Left lung (tissue), 10 donors: ENCODE measurements around the gene FUT3. TPM values are rescaled to one million over a fixed set of nuclear protein-coding genes. Genes with fewer than 3 reads are reported as not detected.

Source experiments
- ATAC-seq: fragments of 200-7000 bp; cut with Tn5 transposase; one replicate; pipeline ENCODE4 v1.9.1; 2020; ENCODE audit warnings: moderate library complexity
- DNase-seq, 4 donors: peaks; one replicate each; pipeline ENCODE4 v3.0.0-alpha.2; 2013 to 2020
- H3K27ac ChIP-seq, 2 donors: fragments of 200-600 bp; sonication (generic) in 1 of 2; one replicate each; pipeline versions ENCODE4 v1.5.0 to v1.8.0; 2020 to 2021
- H3K27me3 ChIP-seq, 2 donors: fragments of 200-600 bp; sonication (generic) in 1 of 2; one replicate each; pipeline versions ENCODE4 v1.5.0 to v1.8.0; 2020 to 2021
- H3K36me3 ChIP-seq, 2 donors: fragments of 200-600 bp; sonication (generic) in 1 of 2; one replicate each; pipeline versions ENCODE4 v1.5.0 to v1.8.0; 2020 to 2021
- H3K4me1 ChIP-seq, 2 donors: fragments of 200-600 bp; one replicate each; pipeline ENCODE4 v1.8.0; 2021
- H3K4me3 ChIP-seq, 2 donors: fragments of 200-600 bp; sonication (generic) in 1 of 2; one replicate each; pipeline versions ENCODE4 v1.5.0 to v1.8.0; 2020 to 2021; ENCODE audit warnings: mild to moderate bottlenecking in 1 of 2
- H3K9me3 ChIP-seq, 2 donors: fragments of 200-600 bp; sonication (generic) in 1 of 2; one replicate each; pipeline versions ENCODE4 v1.5.0 to v1.8.0; 2020 to 2021
- intact Hi-C, 2 donors: fragments of 100-400 bp; cut with DNase I; formaldehyde crosslinking; loops; one replicate each; pipeline versions ENCODE4 v1.11.2 to v1.14.2; 2022
- polyA plus RNA-seq, 6 donors: library from polyadenylated mRNA; unstranded; fragments of 120-200 nt; gene quantifications; one replicate each; pipeline ENCODE4 v1.2.1, GENCODE V29; 2013; ENCODE audit not compliant: insufficient read length in 6 of 6
- total RNA-seq, 2 donors: library from RNA; stranded (reverse); fragmentation: NEBNext Ultra II Directional; extraction: Animal tissue kit (Norgen Biotek cat#: 25700); gene quantifications; one replicate each; pipeline ENCODE4 v1.2.1, GENCODE V29; 2021
- TF ChIP-seq, protein P1 (sequence below), 2 donors: fragments of 200-600 bp; sonication (generic) in 1 of 2; IDR thresholded peaks; one replicate each; pipeline versions ENCODE4 v1.5.0 to v1.8.0; 2021; ENCODE audit warnings: antibody characterized with exemption in 2 of 2
- donor health status: DM: no; HTN: yes; CAD: no.
- donor health status: DM: no; HTN: no; CAD: no.

Gene FUT3
- total and polyA plus RNA-seq, 8 donors, result 0.28 to 31.4 (median 0.51) TPM; not detected in 2

DNA sequence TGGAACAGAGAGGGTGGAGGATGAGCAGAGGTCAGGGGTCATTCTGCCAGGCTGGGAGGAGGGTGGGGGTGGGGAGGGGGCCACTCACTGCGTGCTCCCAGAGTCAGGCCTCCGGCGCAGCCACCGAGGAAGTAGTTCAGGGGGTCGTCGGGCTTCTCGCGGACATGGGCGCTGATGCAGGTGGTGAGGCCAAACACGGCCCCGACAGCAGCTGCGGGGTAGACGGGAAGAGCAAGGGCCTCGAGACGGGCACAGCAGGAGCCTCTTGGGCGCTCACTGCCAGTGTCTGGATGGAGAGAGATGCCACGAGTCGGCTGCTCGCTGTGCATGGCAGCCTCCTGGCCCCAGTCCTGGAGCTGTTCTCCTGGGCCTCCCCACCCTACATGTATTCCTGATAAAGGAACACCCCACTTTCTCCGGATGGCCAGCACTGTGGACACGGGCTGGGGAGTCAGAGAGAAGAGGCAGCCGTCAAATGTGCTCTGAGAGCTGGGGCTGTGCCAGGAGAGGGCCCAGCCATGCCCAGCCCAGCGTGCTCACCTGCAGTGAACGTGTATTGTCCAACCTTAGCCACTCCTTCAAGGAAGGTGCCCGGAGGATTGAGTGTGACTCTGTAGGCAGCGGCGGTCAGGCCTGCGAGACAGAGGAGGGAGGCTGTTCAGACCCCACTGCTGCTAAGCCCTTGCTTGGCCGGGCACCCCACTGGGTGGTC is 45.3 kb upstream of the FUT3 start:
- DNase-seq (peak in 1 of 4 donors; percentile 72), ATAC-seq (no peak)
- intact Hi-C loops, result no loop called here
- Histone ChIP-seq H3K4me1 (peaks cover 5 to 7% of the 10 kb centered on the region in 2 donors), H3K27me3 (peaks cover 0 to 15% of the 10 kb centered on the region in 2 donors), H3K9me3 (no peaks in the 10 kb centered on the region), H3K27ac (no peak overlapping the region), H3K36me3 (peaks cover 0 to 49% of the 10 kb centered on the region in 2 donors), H3K4me3 (no peak overlapping the region)
- TF ChIP-seq, protein P1, sequence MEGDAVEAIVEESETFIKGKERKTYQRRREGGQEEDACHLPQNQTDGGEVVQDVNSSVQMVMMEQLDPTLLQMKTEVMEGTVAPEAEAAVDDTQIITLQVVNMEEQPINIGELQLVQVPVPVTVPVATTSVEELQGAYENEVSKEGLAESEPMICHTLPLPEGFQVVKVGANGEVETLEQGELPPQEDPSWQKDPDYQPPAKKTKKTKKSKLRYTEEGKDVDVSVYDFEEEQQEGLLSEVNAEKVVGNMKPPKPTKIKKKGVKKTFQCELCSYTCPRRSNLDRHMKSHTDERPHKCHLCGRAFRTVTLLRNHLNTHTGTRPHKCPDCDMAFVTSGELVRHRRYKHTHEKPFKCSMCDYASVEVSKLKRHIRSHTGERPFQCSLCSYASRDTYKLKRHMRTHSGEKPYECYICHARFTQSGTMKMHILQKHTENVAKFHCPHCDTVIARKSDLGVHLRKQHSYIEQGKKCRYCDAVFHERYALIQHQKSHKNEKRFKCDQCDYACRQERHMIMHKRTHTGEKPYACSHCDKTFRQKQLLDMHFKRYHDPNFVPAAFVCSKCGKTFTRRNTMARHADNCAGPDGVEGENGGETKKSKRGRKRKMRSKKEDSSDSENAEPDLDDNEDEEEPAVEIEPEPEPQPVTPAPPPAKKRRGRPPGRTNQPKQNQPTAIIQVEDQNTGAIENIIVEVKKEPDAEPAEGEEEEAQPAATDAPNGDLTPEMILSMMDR (IDR thresholded peaks at IDR 0.05), result no peak

DNA sequence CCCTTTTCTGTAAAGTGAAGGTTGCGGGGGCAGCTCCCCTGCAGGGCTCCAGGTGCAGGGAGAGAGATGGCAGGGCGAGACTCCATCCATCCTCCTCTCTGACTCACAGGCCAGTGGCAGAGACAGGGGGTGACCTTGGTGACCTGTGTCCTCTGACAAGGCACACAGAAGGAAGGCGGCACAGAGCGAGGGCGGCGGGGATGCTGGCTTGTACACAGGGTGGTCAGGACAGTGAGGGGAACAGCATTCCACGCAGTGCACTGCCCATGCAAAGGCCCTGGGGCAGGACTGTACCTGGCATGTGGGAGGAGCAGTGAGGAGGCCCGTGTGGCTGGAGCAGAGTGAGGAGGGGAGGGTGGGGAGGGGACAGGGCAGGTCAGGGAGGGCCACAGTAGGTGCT is 44.6 kb upstream of the FUT3 start:
- peaks cover under 1 to 5% of the 10 kb centered on the region in 2 donors for H3K4me1 ChIP-seq
- peak in 1 of 4 donors; percentile 75 for DNase-seq
- intact Hi-C loops, result no loop called here

DNA sequence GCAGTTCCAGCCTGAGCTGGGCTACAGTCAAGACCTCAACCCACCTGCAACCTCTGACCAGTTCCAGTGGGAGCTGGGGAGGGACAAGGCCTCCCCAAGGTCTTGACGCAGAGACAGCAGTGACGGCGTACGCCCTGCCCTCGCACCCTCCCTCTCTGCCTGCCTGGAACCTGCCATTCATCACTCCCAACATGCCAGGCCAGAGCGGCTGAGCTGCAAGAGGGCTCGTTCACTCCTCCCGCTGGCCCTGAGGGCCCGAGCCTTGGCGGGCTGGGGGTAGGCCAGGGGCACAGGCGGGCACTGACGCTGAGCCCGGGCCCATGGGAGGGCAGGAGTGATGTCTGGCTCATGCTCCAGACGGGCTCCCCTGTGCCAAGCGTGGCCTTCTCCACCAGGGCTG is 44.2 kb upstream of the FUT3 start:
- no peak overlapping the region for H3K27ac ChIP-seq

More for the DNA sequence above, 44.6 kb upstream of the FUT3 start:
- Histone ChIP-seq H3K4me3 (no peak overlapping the region), H3K36me3 (peaks cover 0 to 44% of the 10 kb centered on the region in 2 donors), H3K27me3 (peaks cover 0 to 21% of the 10 kb centered on the region in 2 donors), H3K27ac (no peak overlapping the region), H3K9me3 (no peaks in the 10 kb centered on the region)
- ATAC-seq, result no peak
- TF ChIP-seq, protein P1 (IDR thresholded peaks at IDR 0.05), result no peak

DNA sequence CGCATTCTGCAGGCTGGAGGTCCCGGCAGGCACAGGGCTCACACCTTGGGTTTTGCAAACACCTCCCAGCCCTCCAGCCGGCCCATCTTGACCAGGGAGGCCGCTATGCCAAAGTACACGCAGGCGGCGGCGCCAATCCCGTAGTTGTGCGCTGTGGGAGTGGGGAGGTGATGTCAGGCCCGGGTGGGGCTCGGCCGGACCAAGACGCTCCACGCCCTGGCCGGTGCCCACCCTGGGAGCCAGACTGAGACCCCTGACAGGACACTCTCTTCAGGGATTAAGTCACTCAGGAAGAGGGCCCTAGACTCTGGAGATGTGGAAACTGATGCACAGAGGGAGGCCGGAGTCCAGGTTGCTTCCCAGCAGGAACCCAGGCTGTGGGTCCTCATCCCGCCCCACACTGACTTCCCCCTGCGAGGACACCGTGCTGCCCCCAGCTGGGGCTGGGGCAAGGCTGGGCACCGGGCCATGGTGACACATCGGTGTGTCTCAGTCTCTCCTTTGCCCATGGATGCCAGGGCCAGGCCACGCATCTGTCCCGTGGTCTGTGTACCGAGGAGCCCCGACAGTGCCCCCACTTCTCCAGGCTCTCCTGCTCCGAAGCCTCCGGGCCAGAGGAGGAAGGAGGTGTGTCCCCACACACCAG is 43.6 kb upstream of the FUT3 start:
- Histone ChIP-seq H3K4me1 (peaks cover 0 to 5% of the 10 kb centered on the region in 2 donors), H3K36me3 (peaks cover 0 to 37% of the 10 kb centered on the region in 2 donors), H3K27ac (no peak overlapping the region), H3K9me3 (no peaks in the 10 kb centered on the region), H3K27me3 (peaks cover 0 to 30% of the 10 kb centered on the region in 2 donors), H3K4me3 (no peak overlapping the region)
- DNase-seq (peak in 1 of 4 donors; percentile 72), ATAC-seq (no peak)
- TF ChIP-seq, protein P1 (IDR thresholded peaks at IDR 0.05), result no peak
- intact Hi-C loops, result loop anchor here in 1 of 2 donors (5.0 kb wide), 1 partner anchor 88 kb away; the partner anchor contains the start of gene NRTN

More for the DNA sequence above, 44.2 kb upstream of the FUT3 start:
- DNase-seq (no peak), ATAC-seq (no peak)
- H3K9me3 ChIP-seq, result no peaks in the 10 kb centered on the region
- H3K4me1 ChIP-seq, result peaks cover 0 to 5% of the 10 kb centered on the region in 2 donors
- no peak overlapping the region for H3K4me3 ChIP-seq
- H3K27me3 ChIP-seq, result peaks cover 0 to 26% of the 10 kb centered on the region in 2 donors
- H3K36me3 ChIP-seq, result peaks cover 0 to 40% of the 10 kb centered on the region in 2 donors
- TF ChIP-seq, protein P1 (IDR thresholded peaks at IDR 0.05), result no peak
- intact Hi-C loops, result no loop called here
